ENCODE data around the gene RHO. TPM values are rescaled to one million over a fixed set of nuclear protein-coding genes. Genes with fewer than 3 reads are reported as not detected.

Gene RHO
- total RNA-seq, 1 donor from 2014 or later: 0.09 TPM

DNA sequence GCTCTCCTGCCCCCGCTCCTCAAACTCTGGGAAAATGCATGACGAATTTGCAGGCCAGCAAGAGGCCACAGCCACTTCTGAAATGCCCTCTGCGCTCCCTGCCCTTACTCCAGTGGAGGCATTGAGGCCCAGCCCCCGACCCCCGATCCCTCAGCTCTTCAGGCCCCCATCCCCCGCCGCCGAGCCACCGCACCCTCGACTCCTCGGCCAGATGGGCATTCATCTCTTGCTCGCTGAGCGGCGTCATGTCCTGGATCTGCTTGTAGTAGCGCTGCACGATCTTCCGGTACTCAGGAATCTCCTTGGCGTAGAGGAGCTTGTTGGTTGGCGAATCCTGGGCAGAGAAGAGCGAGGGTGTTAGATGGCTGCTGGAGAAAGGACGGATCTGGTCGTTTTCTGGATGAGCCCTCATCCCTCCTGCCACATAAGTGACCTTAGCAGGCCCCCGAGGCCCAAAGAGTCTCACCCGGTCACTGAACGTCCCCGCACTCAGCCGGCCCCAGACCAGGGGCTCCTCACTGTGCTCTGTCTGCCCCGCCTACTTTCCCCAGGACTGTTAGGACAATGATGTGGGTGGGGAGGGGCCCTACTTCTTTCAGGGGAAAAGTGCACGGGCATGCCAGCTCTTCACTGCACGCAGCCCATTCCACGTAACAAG, 28.6 kb downstream of the RHO start:
- Mint-ChIP-seq H3K27me3 (ENCODE audit: low read depth) (no peaks in the 10 kb centered on the region), H3K9me3 (no peaks in the 10 kb centered on the region), H3K4me3 (no peak overlapping the region), H3K4me1 (peaks cover 9% of the 10 kb centered on the region), H3K36me3 (no peaks in the 10 kb centered on the region), H3K27ac (no peak overlapping the region)
- TF ChIP-seq, protein P1, sequence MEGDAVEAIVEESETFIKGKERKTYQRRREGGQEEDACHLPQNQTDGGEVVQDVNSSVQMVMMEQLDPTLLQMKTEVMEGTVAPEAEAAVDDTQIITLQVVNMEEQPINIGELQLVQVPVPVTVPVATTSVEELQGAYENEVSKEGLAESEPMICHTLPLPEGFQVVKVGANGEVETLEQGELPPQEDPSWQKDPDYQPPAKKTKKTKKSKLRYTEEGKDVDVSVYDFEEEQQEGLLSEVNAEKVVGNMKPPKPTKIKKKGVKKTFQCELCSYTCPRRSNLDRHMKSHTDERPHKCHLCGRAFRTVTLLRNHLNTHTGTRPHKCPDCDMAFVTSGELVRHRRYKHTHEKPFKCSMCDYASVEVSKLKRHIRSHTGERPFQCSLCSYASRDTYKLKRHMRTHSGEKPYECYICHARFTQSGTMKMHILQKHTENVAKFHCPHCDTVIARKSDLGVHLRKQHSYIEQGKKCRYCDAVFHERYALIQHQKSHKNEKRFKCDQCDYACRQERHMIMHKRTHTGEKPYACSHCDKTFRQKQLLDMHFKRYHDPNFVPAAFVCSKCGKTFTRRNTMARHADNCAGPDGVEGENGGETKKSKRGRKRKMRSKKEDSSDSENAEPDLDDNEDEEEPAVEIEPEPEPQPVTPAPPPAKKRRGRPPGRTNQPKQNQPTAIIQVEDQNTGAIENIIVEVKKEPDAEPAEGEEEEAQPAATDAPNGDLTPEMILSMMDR (IDR thresholded peaks at IDR 0.05; ENCODE audit: unreplicated experiment): no peak
- no peak for DNase-seq (ENCODE audit: low spot score in 2 of 2, unreplicated experiment in 2 of 2)

DNA sequence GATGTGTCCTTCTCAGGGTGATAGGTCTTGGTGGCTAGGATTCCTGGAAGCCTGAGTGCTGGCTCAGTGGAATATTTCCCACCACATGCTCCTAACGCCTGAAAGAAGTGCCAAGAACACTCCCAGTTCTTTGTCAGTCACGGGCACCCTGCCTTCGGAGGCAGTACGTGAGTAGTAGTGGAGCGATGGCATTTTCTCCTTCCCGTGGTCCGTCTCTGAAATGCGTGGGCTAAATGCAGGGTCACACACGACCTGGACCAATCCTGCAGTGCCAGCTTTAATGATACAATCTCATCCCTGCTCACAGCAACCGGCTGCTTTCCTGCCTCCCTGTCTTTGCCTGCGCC, 29.1 kb downstream of the RHO start:
- H3K27me3 Mint-ChIP-seq (ENCODE audit: low read depth): no peaks in the 10 kb centered on the region
- H3K4me3 Mint-ChIP-seq: no peak overlapping the region
- no peak overlapping the region for H3K27ac Mint-ChIP-seq
- H3K36me3 Mint-ChIP-seq: no peaks in the 10 kb centered on the region
- TF ChIP-seq, protein P1 (IDR thresholded peaks at IDR 0.05; ENCODE audit: unreplicated experiment): no peak
- H3K9me3 Mint-ChIP-seq: no peaks in the 10 kb centered on the region
- DNase-seq (ENCODE audit: low spot score in 2 of 2, unreplicated experiment in 2 of 2): no peak
- peaks cover 9% of the 10 kb centered on the region for H3K4me1 Mint-ChIP-seq

DNA sequence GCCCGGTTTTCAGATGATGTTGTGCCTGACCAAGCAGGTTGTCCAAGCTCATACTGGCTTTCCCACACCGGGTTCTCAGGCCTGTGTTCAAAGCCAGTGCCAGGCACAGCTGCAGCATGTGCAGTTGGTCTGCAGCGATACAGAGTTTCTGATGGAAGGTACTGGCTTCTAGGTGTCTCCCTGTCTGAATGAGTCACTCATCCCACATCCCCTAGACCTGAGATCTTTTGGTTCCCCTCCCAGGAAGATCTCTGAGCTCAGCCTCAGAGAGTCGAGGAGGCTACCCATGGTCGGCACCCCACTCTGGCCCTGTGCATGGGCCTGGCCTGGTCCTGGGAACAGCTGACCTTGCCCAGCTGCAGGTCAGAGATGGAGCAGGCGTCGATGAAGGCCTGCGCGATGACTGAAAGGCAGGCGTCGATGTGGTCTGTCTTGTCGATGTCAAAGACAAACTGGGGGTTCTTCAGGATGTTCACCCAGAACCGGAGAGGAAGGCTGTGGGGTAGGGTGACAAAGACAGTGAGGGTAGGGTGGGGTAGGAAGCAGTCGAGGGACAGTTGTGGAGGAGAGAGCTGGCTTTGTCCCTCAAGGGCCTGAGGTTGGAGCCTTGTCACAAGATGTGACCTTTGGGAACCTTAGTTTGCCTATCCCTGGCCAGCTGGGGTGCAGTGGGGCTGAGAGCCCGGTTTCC, 29.8 kb downstream of the RHO start:
- H3K27ac Mint-ChIP-seq: peak overlapping the region; percentile 9
- H3K4me1 Mint-ChIP-seq: peaks cover 9% of the 10 kb centered on the region
- H3K36me3 Mint-ChIP-seq: no peaks in the 10 kb centered on the region
- no peak overlapping the region for H3K4me3 Mint-ChIP-seq
- H3K27me3 Mint-ChIP-seq (ENCODE audit: low read depth): no peaks in the 10 kb centered on the region
- DNase-seq (ENCODE audit: low spot score in 2 of 2, unreplicated experiment in 2 of 2): no peak
- no peaks in the 10 kb centered on the region for H3K9me3 Mint-ChIP-seq
- TF ChIP-seq, protein P1 (IDR thresholded peaks at IDR 0.05; ENCODE audit: unreplicated experiment): no peak

DNA sequence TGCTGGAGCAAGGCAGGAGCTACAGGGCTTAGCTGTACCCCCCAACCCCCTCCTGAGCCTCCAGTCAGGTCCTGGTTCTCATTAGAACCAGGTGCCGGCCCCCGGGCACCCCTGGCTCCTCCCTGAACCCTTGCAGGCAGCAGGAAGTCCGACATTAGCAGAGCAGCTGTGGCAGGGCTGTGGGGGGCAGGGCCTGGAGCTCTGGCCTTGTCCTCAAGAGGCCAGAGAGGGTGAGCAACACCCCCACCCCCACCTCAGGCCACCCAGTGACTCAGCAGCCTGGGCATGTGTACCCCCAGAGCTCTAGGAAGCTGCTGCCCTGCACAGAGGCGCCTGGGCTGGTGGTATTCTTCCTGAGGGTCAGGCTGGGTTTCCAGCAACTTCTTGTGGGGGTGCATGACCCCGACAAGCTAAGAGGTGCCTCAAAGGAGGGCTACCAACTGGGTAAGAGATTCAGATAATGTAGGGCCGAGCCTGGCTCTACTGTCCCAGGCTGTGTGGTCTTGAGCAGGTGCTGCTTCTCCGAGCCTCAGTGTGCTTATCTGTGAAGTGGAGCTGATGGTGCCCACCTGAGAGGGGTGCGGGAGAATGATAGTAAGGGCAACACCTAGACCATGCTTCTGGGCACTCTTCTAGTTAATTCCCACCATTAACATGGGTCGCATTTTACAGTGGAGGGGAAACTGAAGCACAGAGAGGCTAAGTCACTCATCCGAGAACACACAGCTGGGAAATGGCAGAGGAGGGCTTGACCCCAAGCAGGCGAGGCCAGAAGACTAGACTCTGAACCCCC, 30.5 kb downstream of the RHO start:
- no peak overlapping the region for H3K27ac Mint-ChIP-seq
- H3K9me3 Mint-ChIP-seq: no peaks in the 10 kb centered on the region
- H3K4me1 Mint-ChIP-seq: peaks cover 9% of the 10 kb centered on the region
- no peaks in the 10 kb centered on the region for H3K27me3 Mint-ChIP-seq (ENCODE audit: low read depth)
- DNase-seq (ENCODE audit: low spot score in 2 of 2, unreplicated experiment in 2 of 2): no peak
- TF ChIP-seq, protein P1 (IDR thresholded peaks at IDR 0.05; ENCODE audit: unreplicated experiment): no peak
- H3K36me3 Mint-ChIP-seq: no peaks in the 10 kb centered on the region
- no peak overlapping the region for H3K4me3 Mint-ChIP-seq

DNA sequence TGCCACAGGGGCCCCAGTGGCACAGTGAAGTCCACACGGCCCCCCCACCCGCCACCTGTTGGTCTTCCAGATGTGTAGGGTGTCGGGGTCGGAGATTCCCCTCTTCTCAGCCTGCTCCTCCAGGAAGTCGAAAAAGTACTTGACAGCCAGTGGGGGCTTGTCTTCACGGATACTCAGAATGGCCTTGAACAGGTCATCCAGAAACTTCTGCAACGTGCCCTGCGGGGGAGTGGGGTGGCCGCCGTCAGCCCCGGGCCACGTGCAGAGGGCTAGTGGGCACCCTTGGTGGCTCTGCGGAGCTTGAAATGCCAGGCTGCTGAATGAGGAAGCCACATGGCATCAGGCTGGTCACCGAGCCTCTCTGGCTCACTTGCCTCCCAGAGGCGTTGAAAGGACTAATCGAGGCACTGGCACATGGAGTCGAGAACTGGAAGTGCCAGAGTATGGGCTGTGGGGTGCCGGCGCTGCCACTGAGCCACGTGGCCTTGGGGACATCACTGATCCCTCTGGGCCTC, 31.2 kb downstream of the RHO start:
- H3K4me3 Mint-ChIP-seq: no peak overlapping the region
- TF ChIP-seq, protein P1 (IDR thresholded peaks at IDR 0.05; ENCODE audit: unreplicated experiment): no peak
- no peaks in the 10 kb centered on the region for H3K9me3 Mint-ChIP-seq
- no peak overlapping the region for H3K27ac Mint-ChIP-seq
- H3K27me3 Mint-ChIP-seq (ENCODE audit: low read depth): no peaks in the 10 kb centered on the region
- no peaks in the 10 kb centered on the region for H3K36me3 Mint-ChIP-seq
- peaks cover 9% of the 10 kb centered on the region for H3K4me1 Mint-ChIP-seq
- no peak for DNase-seq (ENCODE audit: low spot score in 2 of 2, unreplicated experiment in 2 of 2)

Measured in mesothelial cell of epicardium (in vitro differentiated cells).